ENCODE measurements around the gene OR8D2. TPM values are rescaled to one million over a fixed set of nuclear protein-coding genes. Genes with fewer than 3 reads are reported as not detected.

The OR8D2 gene
- total RNA-seq, 1 donor from 2014 or later = not detected

DNA sequence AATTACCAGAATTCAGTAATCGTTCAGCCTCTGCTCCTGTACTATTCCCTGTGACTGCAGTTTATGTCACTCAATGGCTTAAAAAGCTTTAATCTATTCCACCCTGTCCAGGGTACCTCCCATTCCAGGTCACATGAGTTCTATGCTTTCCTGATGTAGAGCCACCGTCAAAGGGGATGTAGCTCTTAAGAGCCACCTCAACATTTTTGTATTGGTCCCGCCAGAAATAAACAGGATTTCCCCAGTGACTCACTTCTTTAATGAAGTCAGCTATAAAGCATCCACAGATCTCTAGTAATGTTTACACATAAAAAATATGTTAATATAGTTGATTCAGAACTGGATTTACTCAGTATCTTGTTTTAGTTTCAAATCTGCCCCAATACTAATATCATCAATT is 4.9 kb downstream of the OR8D2 start:
- intact Hi-C loops (cut with DNase I) = no loop called here

DNA sequence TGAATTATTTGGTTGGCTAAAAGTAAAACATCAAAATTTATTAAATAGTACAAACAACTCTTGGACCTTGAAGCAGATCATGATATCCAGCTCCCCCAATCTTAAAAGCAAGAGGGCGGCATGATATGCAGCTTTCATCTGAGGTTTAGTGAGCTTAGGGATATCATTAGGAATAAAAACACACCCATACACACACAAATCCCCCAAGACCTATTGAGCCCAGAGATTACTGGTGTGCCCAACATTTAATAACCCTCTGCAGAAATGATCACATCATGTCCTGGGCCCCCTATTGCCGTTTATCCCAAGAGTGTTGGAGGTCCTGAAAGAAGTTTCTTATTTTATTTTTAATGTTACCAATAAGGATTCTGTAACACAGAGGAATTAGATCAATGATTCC is 6.1 kb downstream of the OR8D2 start, which contains the start of gene OR8D1:
TSS of gene OR8D1 (minus strand) at position 101 of the 400 bp plus-strand sequence. CDS start 3,183 bp downstream, outside the sequence.
- DNase-seq (ENCODE audit: low spot score in 2 of 2) = no peak
- Histone ChIP-seq H3K27ac (no peak within 1 kb of the TSS), H3K4me3 (no peak within 1 kb of the TSS), H3K36me3 (no peaks in the 10 kb centered on the region), H3K4me1 (no peaks in the 10 kb centered on the region), H3K9me3 (no peaks in the 10 kb centered on the region), H3K27me3 (no peaks in the 10 kb centered on the region)
- intact Hi-C loops (cut with DNase I) = no loop called here
- TF ChIP-seq, protein P1, sequence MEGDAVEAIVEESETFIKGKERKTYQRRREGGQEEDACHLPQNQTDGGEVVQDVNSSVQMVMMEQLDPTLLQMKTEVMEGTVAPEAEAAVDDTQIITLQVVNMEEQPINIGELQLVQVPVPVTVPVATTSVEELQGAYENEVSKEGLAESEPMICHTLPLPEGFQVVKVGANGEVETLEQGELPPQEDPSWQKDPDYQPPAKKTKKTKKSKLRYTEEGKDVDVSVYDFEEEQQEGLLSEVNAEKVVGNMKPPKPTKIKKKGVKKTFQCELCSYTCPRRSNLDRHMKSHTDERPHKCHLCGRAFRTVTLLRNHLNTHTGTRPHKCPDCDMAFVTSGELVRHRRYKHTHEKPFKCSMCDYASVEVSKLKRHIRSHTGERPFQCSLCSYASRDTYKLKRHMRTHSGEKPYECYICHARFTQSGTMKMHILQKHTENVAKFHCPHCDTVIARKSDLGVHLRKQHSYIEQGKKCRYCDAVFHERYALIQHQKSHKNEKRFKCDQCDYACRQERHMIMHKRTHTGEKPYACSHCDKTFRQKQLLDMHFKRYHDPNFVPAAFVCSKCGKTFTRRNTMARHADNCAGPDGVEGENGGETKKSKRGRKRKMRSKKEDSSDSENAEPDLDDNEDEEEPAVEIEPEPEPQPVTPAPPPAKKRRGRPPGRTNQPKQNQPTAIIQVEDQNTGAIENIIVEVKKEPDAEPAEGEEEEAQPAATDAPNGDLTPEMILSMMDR (IDR thresholded peaks at IDR 0.05) = no peak

More for the DNA sequence above, 4.9 kb downstream of the OR8D2 start:
- no peaks in the 10 kb centered on the region for H3K36me3 ChIP-seq
- H3K4me1 ChIP-seq = no peaks in the 10 kb centered on the region
- DNase-seq (ENCODE audit: low spot score in 2 of 2) = no peak
- no peak overlapping the region for H3K4me3 ChIP-seq
- H3K27me3 ChIP-seq = no peaks in the 10 kb centered on the region
- TF ChIP-seq, protein P1 (IDR thresholded peaks at IDR 0.05) = no peak
- no peak overlapping the region for H3K27ac ChIP-seq
- H3K9me3 ChIP-seq = no peaks in the 10 kb centered on the region

- Histone ChIP-seq H3K36me3 (no peaks in the 10 kb centered on the region), H3K4me1 (no peaks in the 10 kb centered on the region)
Measured at GRCh38 chr11:124313131-124313530, 6.9 kb downstream of the OR8D2 start.

GRCh38 chr11:124311670-124312069 is 8.3 kb downstream of the OR8D2 start:
- Histone ChIP-seq H3K9me3 (no peaks in the 10 kb centered on the region), H3K4me1 (no peaks in the 10 kb centered on the region), H3K36me3 (no peaks in the 10 kb centered on the region), H3K4me3 (no peak overlapping the region), H3K27ac (no peak overlapping the region), H3K27me3 (no peaks in the 10 kb centered on the region)
- TF ChIP-seq, protein P1 (IDR thresholded peaks at IDR 0.05) = no peak
- DNase-seq (ENCODE audit: low spot score in 2 of 2) = no peak
- intact Hi-C loops (cut with DNase I) = no loop called here

More at GRCh38 chr11:124313131-124313530, 6.9 kb downstream of the OR8D2 start:
- DNase-seq (ENCODE audit: low spot score in 2 of 2) = no peak
- intact Hi-C loops (cut with DNase I) = no loop called here
- Histone ChIP-seq H3K27me3 (no peaks in the 10 kb centered on the region), H3K27ac (no peak overlapping the region), H3K9me3 (no peaks in the 10 kb centered on the region), H3K4me3 (no peak overlapping the region)
- TF ChIP-seq, protein P1 (IDR thresholded peaks at IDR 0.05) = no peak

- TF ChIP-seq, protein P1 (IDR thresholded peaks at IDR 0.05) = no peak
- H3K27me3 ChIP-seq = no peaks in the 10 kb centered on the region
- no peaks in the 10 kb centered on the region for H3K36me3 ChIP-seq
- DNase-seq (ENCODE audit: low spot score in 2 of 2) = no peak
- H3K4me1 ChIP-seq = no peaks in the 10 kb centered on the region
- intact Hi-C loops (cut with DNase I) = no loop called here
- no peak overlapping the region for H3K27ac ChIP-seq
- H3K9me3 ChIP-seq = no peaks in the 10 kb centered on the region
- H3K4me3 ChIP-seq = no peak overlapping the region
Measured at GRCh38 chr11:124311269-124311668, 8.7 kb downstream of the OR8D2 start.

- intact Hi-C loops (cut with DNase I) = no loop called here
- H3K36me3 ChIP-seq = no peaks in the 10 kb centered on the region
- no peaks in the 10 kb centered on the region for H3K4me1 ChIP-seq
- H3K4me3 ChIP-seq = no peak overlapping the region
- TF ChIP-seq, protein P1 (IDR thresholded peaks at IDR 0.05) = no peak
- H3K9me3 ChIP-seq = no peaks in the 10 kb centered on the region
- no peaks in the 10 kb centered on the region for H3K27me3 ChIP-seq
- DNase-seq (ENCODE audit: low spot score in 2 of 2) = no peak
- no peak overlapping the region for H3K27ac ChIP-seq
Measured at GRCh38 chr11:124310721-124311120, 9.3 kb downstream of the OR8D2 start.

All from ascending aorta (tissue), 2 donors.